HG02943 (cell line): ENCODE data around the gene NFATC1.

Experiments used
- ATAC-seq: cut with Tn5 transposase; IDR thresholded peaks from one replicate; pipeline ENCODE4 v1.9.1; 2021; ENCODE audit warnings: mild to moderate bottlenecking, low read depth, moderate library complexity; ENCODE audit not compliant: unreplicated experiment

The NFATC1 gene

GRCh38 chr18:79420033-79420745, 24.5 kb downstream of the NFATC1 start:
- ATAC-seq = no peak

- peak; percentile 9 for ATAC-seq
These were observed 25.6 kb downstream of the NFATC1 start for GRCh38 chr18:79421275-79421857.

- peak; percentile 74 for ATAC-seq
These were observed 26.5 kb downstream of the NFATC1 start for GRCh38 chr18:79422022-79422782.

GRCh38 chr18:79422783-79423165, 27.0 kb downstream of the NFATC1 start:
- ATAC-seq = no peak

- ATAC-seq = no peak
These were observed 27.7 kb downstream of the NFATC1 start for GRCh38 chr18:79423211-79424007.

- ATAC-seq = no peak
These were observed 28.4 kb downstream of the NFATC1 start for GRCh38 chr18:79424008-79424565.

- no peak for ATAC-seq
These were observed 29.3 kb downstream of the NFATC1 start for GRCh38 chr18:79424880-79425568.

GRCh38 chr18:79425569-79425886, 29.8 kb downstream of the NFATC1 start:
- ATAC-seq = no peak

GRCh38 chr18:79426376-79427300, 30.9 kb downstream of the NFATC1 start:
- ATAC-seq = no peak

GRCh38 chr18:79427368-79428225, 31.9 kb downstream of the NFATC1 start:
- no peak for ATAC-seq

- ATAC-seq = no peak
These were observed 32.6 kb downstream of the NFATC1 start for GRCh38 chr18:79428287-79428686.

- no peak for ATAC-seq
These were observed 33.7 kb downstream of the NFATC1 start for GRCh38 chr18:79429381-79429780.

GRCh38 chr18:79429785-79430281, 34.1 kb downstream of the NFATC1 start:
- no peak for ATAC-seq

- ATAC-seq = no peak
These were observed 36.8 kb downstream of the NFATC1 start for GRCh38 chr18:79432376-79433120.

GRCh38 chr18:79433431-79433830, 37.7 kb downstream of the NFATC1 start:
- ATAC-seq = no peak

GRCh38 chr18:79434607-79435401, 39.1 kb downstream of the NFATC1 start:
- no peak for ATAC-seq
